ENCODE data around the gene COL6A5. TPM values are rescaled to one million over a fixed set of nuclear protein-coding genes. Genes with fewer than 3 reads are reported as not detected.
"Not testable (repeated sequence)": the region's sequence is repeated elsewhere in the genome, so short reads cannot be mapped to it uniquely, and the experiment has no call there.

Gene COL6A5
- total RNA-seq, 1 donor from 2014 or later: 0.07 TPM

DNA sequence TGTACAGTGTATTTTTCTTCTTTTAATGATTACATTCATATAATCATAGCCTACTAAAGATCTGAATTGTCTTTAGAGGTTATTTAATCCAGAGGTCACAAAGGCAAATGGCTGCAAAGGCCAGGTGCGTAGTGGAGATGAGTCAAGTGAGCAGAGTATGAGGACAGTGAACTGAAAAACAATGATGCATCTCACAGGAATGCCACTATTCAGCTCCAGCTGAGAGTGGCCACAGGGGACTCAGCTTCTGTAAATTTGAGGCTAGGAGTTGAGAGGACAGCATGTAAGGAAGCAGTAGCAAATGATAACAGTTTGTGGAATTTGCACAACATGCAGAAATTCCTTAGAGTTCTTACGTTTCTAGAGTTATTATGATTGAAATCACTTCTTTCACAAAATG lies 50.4 kb downstream of the COL6A5 start:
- no peak overlapping the region for H3K4me3 Mint-ChIP-seq
- no peak for DNase-seq (ENCODE audit: low spot score in 2 of 2, unreplicated experiment in 2 of 2)
- peaks cover 3% of the 10 kb centered on the region for H3K9me3 Mint-ChIP-seq

DNA sequence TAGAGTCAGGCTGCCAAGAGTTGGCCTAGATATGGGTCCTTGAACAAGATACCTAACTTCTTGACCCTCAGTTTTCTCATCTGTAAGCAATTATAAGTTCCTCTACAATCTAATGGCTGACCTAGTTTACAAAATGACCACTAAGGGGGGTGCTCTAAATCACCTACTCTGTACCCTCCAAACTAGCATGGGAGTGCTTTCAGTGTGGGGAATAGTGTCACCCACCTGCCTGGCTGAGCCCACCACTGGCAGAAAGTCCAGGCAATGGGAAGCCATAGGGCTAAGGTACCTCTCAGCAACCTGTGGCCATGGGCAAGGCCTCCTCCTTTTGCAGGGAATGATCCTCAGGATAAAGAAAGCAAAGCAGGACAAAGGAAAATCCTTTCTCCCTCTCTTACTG lies 58.9 kb downstream of the COL6A5 start:
- no peak overlapping the region for H3K27ac Mint-ChIP-seq
- no peak for DNase-seq (ENCODE audit: low spot score in 2 of 2, unreplicated experiment in 2 of 2)
- TF ChIP-seq, protein P1, sequence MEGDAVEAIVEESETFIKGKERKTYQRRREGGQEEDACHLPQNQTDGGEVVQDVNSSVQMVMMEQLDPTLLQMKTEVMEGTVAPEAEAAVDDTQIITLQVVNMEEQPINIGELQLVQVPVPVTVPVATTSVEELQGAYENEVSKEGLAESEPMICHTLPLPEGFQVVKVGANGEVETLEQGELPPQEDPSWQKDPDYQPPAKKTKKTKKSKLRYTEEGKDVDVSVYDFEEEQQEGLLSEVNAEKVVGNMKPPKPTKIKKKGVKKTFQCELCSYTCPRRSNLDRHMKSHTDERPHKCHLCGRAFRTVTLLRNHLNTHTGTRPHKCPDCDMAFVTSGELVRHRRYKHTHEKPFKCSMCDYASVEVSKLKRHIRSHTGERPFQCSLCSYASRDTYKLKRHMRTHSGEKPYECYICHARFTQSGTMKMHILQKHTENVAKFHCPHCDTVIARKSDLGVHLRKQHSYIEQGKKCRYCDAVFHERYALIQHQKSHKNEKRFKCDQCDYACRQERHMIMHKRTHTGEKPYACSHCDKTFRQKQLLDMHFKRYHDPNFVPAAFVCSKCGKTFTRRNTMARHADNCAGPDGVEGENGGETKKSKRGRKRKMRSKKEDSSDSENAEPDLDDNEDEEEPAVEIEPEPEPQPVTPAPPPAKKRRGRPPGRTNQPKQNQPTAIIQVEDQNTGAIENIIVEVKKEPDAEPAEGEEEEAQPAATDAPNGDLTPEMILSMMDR (IDR thresholded peaks at IDR 0.05; ENCODE audit: unreplicated experiment): no peak
- peaks cover 8% of the 10 kb centered on the region for H3K4me1 Mint-ChIP-seq
- peaks cover 29% of the 10 kb centered on the region for H3K27me3 Mint-ChIP-seq (ENCODE audit: low read depth)
- H3K4me3 Mint-ChIP-seq: no peak overlapping the region
- peaks cover 23% of the 10 kb centered on the region for H3K9me3 Mint-ChIP-seq
- peaks cover 7% of the 10 kb centered on the region for H3K36me3 Mint-ChIP-seq

More for the DNA sequence above, 50.4 kb downstream of the COL6A5 start:
- TF ChIP-seq, protein P1 (IDR thresholded peaks at IDR 0.05; ENCODE audit: unreplicated experiment): no peak
- Mint-ChIP-seq H3K27me3 (ENCODE audit: low read depth) (peaks cover 8% of the 10 kb centered on the region), H3K27ac (no peak overlapping the region), H3K4me1 (no peaks in the 10 kb centered on the region), H3K36me3 (no peaks in the 10 kb centered on the region)

DNA sequence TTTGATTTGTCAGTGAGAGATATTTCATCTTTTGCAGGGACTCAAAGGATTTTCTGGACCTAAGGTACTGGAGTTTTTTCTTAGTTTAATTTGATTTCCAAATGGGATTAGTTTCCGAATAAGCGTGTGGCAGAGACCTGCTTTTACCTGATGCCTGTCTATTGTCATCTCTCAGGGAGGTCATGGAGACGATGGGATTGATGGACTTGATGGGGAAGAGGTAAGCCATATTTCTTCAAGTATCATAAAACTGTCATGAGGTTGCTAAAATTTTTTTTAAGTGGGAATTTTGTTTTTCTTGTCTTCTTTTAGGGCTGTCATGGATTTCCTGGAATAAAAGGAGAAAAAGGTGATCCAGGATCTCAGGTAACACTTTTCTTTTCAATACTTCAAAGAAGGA lies 60.5 kb downstream of the COL6A5 start:
- Mint-ChIP-seq H3K27ac (no peak overlapping the region), H3K36me3 (peaks cover 7% of the 10 kb centered on the region), H3K9me3 (peaks cover 32% of the 10 kb centered on the region), H3K4me3 (no peak overlapping the region), H3K4me1 (peaks cover 8% of the 10 kb centered on the region), H3K27me3 (ENCODE audit: low read depth) (peaks cover 20% of the 10 kb centered on the region)
- DNase-seq (ENCODE audit: low spot score in 2 of 2, unreplicated experiment in 2 of 2): no peak
- TF ChIP-seq, protein P1 (IDR thresholded peaks at IDR 0.05; ENCODE audit: unreplicated experiment): no peak

DNA sequence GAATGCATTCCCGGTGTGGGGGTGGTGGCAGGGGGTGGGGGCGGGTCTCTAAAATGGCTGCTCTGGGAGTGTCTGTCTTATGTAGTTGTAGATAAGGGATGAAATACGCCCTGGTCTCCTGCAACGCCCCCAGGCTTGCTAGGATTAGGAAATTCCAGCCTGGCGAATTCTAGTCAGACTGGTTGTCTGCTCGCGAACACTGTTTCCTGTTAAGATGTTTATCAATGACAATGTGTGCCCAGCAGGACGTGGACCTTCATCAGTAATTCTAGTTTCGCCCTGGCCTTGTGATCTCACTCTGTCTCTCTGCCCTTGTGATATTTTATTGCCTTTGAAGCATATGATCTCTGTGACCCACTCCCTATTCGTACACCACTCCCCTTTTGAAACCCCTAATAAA lies 62.8 kb downstream of the COL6A5 start:
- H3K27me3 Mint-ChIP-seq (ENCODE audit: low read depth); H3K4me3 Mint-ChIP-seq; H3K27ac Mint-ChIP-seq; H3K36me3 Mint-ChIP-seq; DNase-seq (ENCODE audit: low spot score in 2 of 2, unreplicated experiment in 2 of 2): not testable (repeated sequence)
- Mint-ChIP-seq H3K4me1 (peaks cover 11% of the 10 kb centered on the region), H3K9me3 (peaks cover 32% of the 10 kb centered on the region)

DNA sequence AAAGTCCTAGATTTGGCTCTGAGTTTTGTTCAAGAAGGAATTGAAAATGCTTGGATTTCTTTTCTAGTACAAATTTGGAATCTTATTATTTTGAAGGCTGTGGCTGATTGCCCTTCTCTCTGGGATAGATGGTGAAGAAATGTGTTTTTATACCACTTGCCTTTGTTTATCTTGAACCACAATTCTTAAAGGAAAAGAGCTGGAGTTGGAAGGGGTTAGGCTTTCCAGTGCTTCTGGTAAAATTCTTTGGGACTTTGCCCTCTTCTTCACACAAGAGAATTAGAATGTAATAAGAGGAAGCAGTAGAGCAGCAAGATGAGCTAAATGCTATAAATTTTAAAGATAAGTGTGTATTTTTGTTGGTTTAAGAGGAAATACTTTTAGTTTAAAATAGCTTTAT lies 65.8 kb downstream of the COL6A5 start:
- H3K9me3 Mint-ChIP-seq: peaks cover 32% of the 10 kb centered on the region
- H3K27me3 Mint-ChIP-seq (ENCODE audit: low read depth): peaks cover 3% of the 10 kb centered on the region
- TF ChIP-seq, protein P1 (IDR thresholded peaks at IDR 0.05; ENCODE audit: unreplicated experiment): no peak

DNA sequence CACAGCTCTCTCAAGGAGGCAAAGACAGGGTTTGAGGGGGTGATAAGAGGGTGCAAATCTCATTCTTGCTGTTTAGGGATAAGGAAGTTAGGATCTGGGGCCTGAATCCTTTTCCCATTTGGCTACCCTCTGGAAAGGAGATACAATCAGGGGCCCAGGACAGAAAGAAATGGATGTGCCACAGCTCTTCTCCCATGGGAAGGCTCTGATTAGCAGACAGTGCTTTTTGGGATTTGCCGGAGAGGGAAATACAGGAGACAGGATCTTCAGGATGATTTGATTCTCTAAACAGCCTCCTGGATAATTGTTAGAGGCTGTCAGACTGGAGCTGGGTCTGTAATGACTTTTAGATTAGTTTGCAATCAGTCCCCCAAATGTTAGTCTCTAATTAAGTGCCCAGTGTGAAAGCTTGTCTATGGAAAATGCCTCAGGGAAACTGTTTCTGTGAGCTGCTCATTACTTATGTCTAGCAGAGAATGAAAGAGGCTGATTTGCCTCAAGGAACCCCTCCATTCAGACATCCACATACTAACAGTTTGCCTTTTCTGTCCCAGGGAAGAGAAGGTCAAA lies 67.6 kb downstream of the COL6A5 start:
- Mint-ChIP-seq H3K4me3 (no peak overlapping the region), H3K36me3 (peaks cover 4% of the 10 kb centered on the region), H3K27ac (no peak overlapping the region), H3K4me1 (peaks cover 3% of the 10 kb centered on the region), H3K9me3 (peaks cover 19% of the 10 kb centered on the region), H3K27me3 (ENCODE audit: low read depth) (peaks cover 8% of the 10 kb centered on the region)
- TF ChIP-seq, protein P1 (IDR thresholded peaks at IDR 0.05; ENCODE audit: unreplicated experiment): no peak
- no peak for DNase-seq (ENCODE audit: low spot score in 2 of 2, unreplicated experiment in 2 of 2)

More for the DNA sequence above, 65.8 kb downstream of the COL6A5 start:
- Mint-ChIP-seq H3K27ac (no peak overlapping the region), H3K4me1 (peaks cover 3% of the 10 kb centered on the region), H3K36me3 (peaks cover 7% of the 10 kb centered on the region), H3K4me3 (no peak overlapping the region)
- no peak for DNase-seq (ENCODE audit: low spot score in 2 of 2, unreplicated experiment in 2 of 2)
